Sciatic nerve (tissue), 2 donors: ENCODE data around the gene GPN2. TPM values are rescaled to one million over a fixed set of nuclear protein-coding genes. Genes with fewer than 3 reads are reported as not detected.
"Not testable (repeated sequence)": the region's sequence is repeated elsewhere in the genome, so short reads cannot be mapped to it uniquely, and the experiment has no call there.

Source experiments
- ATAC-seq: fragments of 200-7000 bp; cut with Tn5 transposase; one replicate; pipeline ENCODE4 v1.9.1; 2020; ENCODE audit warnings: mild to moderate bottlenecking, moderate library complexity
- DNase-seq: peaks from one replicate; pipeline ENCODE4 v3.0.0-alpha.2; 2020; ENCODE audit warnings: low spot score
- intact Hi-C: fragments of 100-400 bp; cut with DNase I; formaldehyde crosslinking; loops from one replicate; pipeline ENCODE4 v1.14.2; 2022
- total RNA-seq: library from RNA; stranded (reverse); fragmentation: NEBNext Ultra II Directional; extraction: Animal tissue kit (Norgen Biotek cat#: 25700); gene quantifications from one replicate; pipeline ENCODE4 v1.2.1, GENCODE V29; 2021
- donor health status: DM: no; HTN: no; CAD: no.
- donor health status: DM: no; HTN: no; CAD: no.

GPN2 gene
- total RNA-seq, 1 donor from 2014 or later: 22.7 TPM

DNA sequence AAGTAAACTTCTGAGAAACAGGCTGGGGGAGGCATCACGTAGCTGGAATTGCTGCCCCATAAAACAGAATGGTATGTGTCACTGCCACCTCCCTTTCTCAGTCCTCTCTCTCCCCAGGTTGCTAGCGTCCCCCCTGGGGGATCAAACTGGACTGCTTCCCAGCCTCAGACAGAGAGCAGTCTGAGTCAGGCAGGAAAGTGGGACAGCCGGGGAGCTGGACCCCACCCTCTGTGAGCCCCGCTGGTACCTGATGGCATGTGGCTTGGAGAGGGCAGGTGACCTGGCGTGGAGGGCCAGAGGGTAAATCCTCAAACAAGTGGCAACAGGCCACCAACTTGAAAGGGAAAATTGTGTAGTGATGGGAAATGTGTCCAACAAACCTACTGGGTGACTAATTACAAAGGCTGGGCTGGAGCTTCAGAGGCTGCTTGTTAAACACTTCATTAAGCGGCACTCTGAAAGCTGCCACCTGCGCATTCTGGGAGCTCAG, 28.1 kb downstream of the GPN2 start:
- intact Hi-C loops: no loop called here
- ATAC-seq (no peak), DNase-seq (no peak)

GRCh38 chr1:26861286-26861701, 28.8 kb downstream of the GPN2 start:
- intact Hi-C loops: no loop called here

DNA sequence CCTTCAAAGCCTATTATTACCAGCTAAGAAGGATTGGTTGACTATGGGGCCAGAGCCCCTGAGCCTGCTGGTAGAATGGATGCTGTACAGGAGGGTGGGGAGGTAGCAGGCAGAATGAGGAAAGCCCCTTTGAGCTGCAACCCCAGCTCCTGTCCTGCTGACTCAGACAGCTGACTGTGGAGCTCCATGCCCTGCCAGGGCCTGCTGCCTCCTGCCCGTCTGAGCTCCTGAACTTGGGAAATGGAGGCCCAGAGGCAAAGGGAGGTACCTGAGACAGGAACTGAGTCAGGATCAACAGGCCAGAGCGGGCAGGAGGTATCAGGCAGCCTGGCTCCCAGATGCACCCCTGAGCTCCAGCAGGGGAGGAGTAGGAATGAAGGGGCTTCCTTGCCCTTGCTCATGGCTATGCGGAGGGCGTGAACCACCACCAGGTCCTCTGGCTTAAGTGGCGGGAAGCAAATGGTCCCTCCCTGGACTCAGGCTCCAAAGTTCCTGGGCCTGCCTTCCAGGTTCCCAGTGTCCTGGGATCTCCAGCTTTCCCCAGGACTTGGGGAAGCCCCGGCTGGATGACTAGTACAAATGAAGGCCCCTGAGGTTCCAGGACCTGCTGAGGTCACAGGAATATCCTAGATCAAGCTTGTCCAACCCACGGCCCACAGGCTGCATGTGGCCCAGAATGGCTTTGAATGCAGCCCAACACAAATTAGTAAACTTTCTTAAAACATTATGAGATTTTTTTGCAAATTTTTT, 31.0 kb downstream of the GPN2 start:
- ATAC-seq (no peak), DNase-seq (no peak)
- intact Hi-C loops: no loop called here

More at GRCh38 chr1:26861286-26861701, 28.8 kb downstream of the GPN2 start:
- ATAC-seq (no peak), DNase-seq (no peak)

DNA sequence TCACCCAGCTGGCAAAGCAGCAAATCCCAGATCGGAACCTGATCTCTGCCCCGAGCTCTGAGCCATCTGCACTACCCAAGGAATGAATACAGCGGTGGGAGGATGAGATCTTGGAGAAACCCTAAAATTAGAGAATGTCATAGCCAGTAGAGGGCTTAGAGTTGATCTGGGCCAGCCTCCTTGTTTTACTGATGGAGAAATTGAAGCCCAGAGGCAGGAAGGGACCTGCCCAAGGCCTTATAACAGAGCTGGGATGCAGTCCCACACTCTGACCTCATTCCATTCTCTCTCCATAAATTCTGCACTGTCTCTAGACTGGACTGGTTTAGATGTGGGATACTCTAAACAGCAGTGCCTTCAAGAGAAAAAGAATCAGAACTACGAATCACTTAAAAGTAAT, 31.9 kb downstream of the GPN2 start:
- DNase-seq (no peak), ATAC-seq (no peak)
- intact Hi-C loops: no loop called here

- ATAC-seq (no peak), DNase-seq (no peak)
- intact Hi-C loops: no loop called here
Observed at GRCh38 chr1:26857473-26858060, 32.5 kb downstream of the GPN2 start.

GRCh38 chr1:26856604-26857469, 33.2 kb downstream of the GPN2 start:
- DNase-seq (no peak), ATAC-seq (no peak)
- intact Hi-C loops: no loop called here

GRCh38 chr1:26856181-26856580, 33.9 kb downstream of the GPN2 start:
- intact Hi-C loops: no loop called here

GRCh38 chr1:26855636-26856035, 34.4 kb downstream of the GPN2 start:
- ATAC-seq (no peak), DNase-seq (no peak)
- intact Hi-C loops: no loop called here

More at GRCh38 chr1:26856181-26856580, 33.9 kb downstream of the GPN2 start:
- DNase-seq: no peak
- no peak for ATAC-seq

DNA sequence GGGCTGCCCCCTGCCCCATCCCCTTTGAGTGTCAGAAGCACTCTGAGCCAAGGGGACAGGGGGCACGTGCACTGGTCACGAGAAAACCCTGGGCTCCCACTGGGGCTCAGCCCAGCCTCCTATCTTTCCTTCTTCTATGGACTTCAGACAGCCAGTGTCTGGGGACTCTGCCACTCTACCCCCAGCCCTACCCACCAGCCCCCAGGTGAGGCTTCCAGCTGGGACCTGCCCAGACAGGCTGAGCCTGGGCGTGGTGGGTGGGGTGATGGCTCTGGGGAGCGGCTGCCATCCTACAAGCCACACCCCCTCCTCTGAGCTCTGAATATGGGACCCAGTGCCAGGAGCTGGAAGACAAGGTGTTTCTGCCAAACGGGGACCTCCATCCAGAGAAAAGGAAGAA, 35.2 kb downstream of the GPN2 start:
- no peak for DNase-seq
- intact Hi-C loops: no loop called here
- ATAC-seq: no peak

GRCh38 chr1:26853600-26853999, 36.5 kb downstream of the GPN2 start:
- no peak for DNase-seq
- ATAC-seq: no peak
- intact Hi-C loops: no loop called here

- ATAC-seq: peak; percentile 77
- intact Hi-C loops: no loop called here
Observed at GRCh38 chr1:26853156-26853555, 36.9 kb downstream of the GPN2 start.

DNA sequence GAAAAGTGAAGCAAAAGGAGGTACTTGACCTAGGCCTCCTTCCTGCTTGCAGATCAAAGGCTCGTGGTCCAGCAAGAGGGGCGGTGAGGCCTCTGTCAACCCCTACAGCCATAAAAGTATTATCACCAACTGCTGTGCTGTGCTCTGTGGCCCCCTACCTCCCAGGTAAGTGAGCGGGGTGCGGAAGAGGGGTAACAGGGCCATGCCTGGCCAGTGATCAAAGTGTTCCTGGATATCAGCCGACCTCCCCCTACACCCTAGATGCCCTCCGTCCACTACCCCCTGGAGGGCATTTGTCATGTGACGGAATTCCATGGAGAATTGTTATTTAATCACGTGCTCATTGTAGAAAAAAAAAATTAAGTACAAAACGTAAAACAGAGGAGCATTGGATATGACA, 37.4 kb downstream of the GPN2 start:
- DNase-seq (no peak), ATAC-seq (no peak)
- intact Hi-C loops: no loop called here

More at GRCh38 chr1:26853156-26853555, 36.9 kb downstream of the GPN2 start:
- DNase-seq: peak; percentile 91

GRCh38 chr1:26851106-26851684, 38.9 kb downstream of the GPN2 start:
- no peak for DNase-seq
- intact Hi-C loops: no loop called here
- no peak for ATAC-seq

GRCh38 chr1:26848941-26849774, 40.9 kb downstream of the GPN2 start:
- ATAC-seq: peak; percentile 62
- DNase-seq: peak; percentile 81
- intact Hi-C loops: no loop called here

GRCh38 chr1:26848499-26848898, 41.6 kb downstream of the GPN2 start:
- ATAC-seq (no peak), DNase-seq (no peak)
- intact Hi-C loops: no loop called here

DNA sequence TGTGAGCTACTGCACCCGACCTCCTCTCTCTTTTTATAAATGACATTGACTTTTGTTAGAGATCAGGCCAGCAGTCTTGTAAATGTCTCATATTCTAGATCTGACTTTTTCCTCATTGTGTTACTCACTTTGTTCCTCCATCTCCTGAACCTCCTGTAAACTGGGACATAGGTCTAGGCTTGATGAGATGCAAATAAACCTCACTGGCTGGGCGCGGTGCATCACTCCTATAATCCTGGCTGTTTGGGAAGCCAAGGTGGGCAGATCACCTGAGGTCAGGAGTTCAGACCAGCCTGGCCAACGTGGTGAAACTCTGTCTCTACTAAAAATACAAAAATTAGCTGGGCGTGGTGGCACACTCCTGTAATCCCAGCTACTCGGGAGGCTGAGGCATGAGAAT, 42.3 kb downstream of the GPN2 start:
- ATAC-seq, intact Hi-C loops, DNase-seq: not testable (repeated sequence)

GRCh38 chr1:26844424-26845196, 45.5 kb downstream of the GPN2 start:
- no peak for DNase-seq
- intact Hi-C loops: no loop called here
- ATAC-seq: no peak

DNA sequence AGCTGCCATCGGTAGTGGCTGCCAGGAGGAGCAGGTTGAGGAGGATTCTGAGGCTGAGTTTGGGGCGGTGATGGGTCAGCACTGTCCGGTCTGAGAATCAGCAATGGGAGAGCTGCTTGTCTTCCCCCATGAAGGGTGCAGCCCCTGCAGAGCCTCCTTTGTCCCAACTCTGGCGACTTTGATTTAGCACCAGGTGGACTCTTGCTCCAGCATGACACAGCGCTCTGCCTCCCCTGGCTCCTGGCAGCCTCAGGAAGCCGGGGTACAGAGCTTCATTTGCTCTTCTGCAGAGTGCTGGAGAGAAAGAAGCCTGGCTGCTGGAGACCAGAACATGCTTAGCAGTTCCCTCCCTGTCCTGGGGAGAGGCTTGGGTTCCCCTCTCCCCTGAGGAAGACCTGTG, 50.3 kb downstream of the GPN2 start:
- DNase-seq: no peak
- intact Hi-C loops: no loop called here
- ATAC-seq: no peak
